Lung (tissue), 12 donors: Measurements from ENCODE around the gene SULT1E1. TPM values are rescaled to one million over a fixed set of nuclear protein-coding genes. Genes with fewer than 3 reads are reported as not detected.
A peak's percentile ranks its signal among the peaks of the same experiment; 100 is the strongest.
"Not testable (repeated sequence)": the region's sequence is repeated elsewhere in the genome, so short reads cannot be mapped to it uniquely, and the experiment has no call there.

ENCODE experiments used
- ATAC-seq: fragments of 200-7000 bp; cut with Tn5 transposase; one replicate; pipeline ENCODE4 v1.9.1; 2020; ENCODE audit warnings: moderate number of reproducible peaks; ENCODE audit not compliant: insufficient read depth, low FRiP score
- DNase-seq, 3 donors: peaks; one replicate each; pipeline ENCODE4 v3.0.0-alpha.2; 2013 to 2017
- H3K27ac ChIP-seq, 2 donors: one replicate each; pipeline ENCODE4 v1.5.1; 2013; ENCODE audit warnings: mild to moderate bottlenecking in 2 of 2, moderate library complexity in 2 of 2, control low read depth in 1 of 2, inconsistent platforms in 1 of 2, low read depth in 1 of 2, low read length in 1 of 2
- H3K27me3 ChIP-seq, 3 donors: one replicate each; pipeline ENCODE4 v1.5.1; 2013; ENCODE audit warnings: low read length in 2 of 3; ENCODE audit not compliant: control insufficient read depth in 3 of 3, insufficient read depth in 3 of 3
- H3K36me3 ChIP-seq, 4 donors: one replicate each; pipeline ENCODE4 v1.5.1; 2013; ENCODE audit warnings: low read length in 4 of 4, mild to moderate bottlenecking in 1 of 4, moderate library complexity in 1 of 4; ENCODE audit not compliant: control insufficient read depth in 4 of 4, insufficient read depth in 4 of 4
- H3K4me1 ChIP-seq, 5 donors: one replicate each; pipeline ENCODE4 v1.5.1; 2013; ENCODE audit warnings: low read length in 5 of 5, mild to moderate bottlenecking in 2 of 5, moderate library complexity in 1 of 5; ENCODE audit not compliant: control insufficient read depth in 5 of 5, insufficient read depth in 5 of 5
- H3K4me3 ChIP-seq: one replicate; pipeline ENCODE4 v1.5.1; 2013; ENCODE audit warnings: mild to moderate bottlenecking, control low read depth, moderate library complexity
- H3K9ac ChIP-seq, 2 donors: one replicate each; pipeline ENCODE4 v1.5.1; 2013; ENCODE audit warnings: low read length in 2 of 2, control low read depth in 1 of 2; ENCODE audit not compliant: insufficient read depth in 1 of 2
- H3K9me3 ChIP-seq, 4 donors: one replicate each; pipeline ENCODE4 v1.5.1; 2013; ENCODE audit warnings: low read length in 3 of 4, mild to moderate bottlenecking in 1 of 4, moderate library complexity in 1 of 4; ENCODE audit not compliant: control insufficient read depth in 4 of 4, insufficient read depth in 3 of 4
- WGBS, 2 donors: extraction: QIAGEN DNeasy Blood & Tissue Kit; methylation state at CpG; one replicate each; pipeline ENCODE4 v1.1.7; 2013; 5-methylcytosine and 5-hydroxymethylcytosine counted together
- polyA plus RNA-seq, 2 donors: library from polyadenylated mRNA; stranded (reverse); fragments of 200-250 nt; gene quantifications; one replicate each; pipeline ENCODE4 v1.2.1, GENCODE V29; 2013
- total RNA-seq, 2 donors: library from RNA; depleted of rRNA in 1 of 2; stranded (reverse); fragments of >200 nt in 1 of 2; gene quantifications; one replicate each; pipeline ENCODE4 v1.2.1, GENCODE V29; 2014 to 2021
- TF ChIP-seq, protein P1 (sequence below): IDR thresholded peaks from 2 replicates; pipeline ENCODE4 v1.5.1; 2012; ENCODE audit warnings: mild to moderate bottlenecking; ENCODE audit errors: control extremely low read depth, extremely low read depth
- donor health status: control.
- donor health status: control.
- donor health status: Bipolar disorder and iron deficiency.
- donor health status: healthy.
- donor health status: DM: yes; HTN: yes; CAD: no.

Gene SULT1E1
- total and polyA plus RNA-seq, 4 donors, result 0.39 to 146 (median 3.6) TPM

DNA sequence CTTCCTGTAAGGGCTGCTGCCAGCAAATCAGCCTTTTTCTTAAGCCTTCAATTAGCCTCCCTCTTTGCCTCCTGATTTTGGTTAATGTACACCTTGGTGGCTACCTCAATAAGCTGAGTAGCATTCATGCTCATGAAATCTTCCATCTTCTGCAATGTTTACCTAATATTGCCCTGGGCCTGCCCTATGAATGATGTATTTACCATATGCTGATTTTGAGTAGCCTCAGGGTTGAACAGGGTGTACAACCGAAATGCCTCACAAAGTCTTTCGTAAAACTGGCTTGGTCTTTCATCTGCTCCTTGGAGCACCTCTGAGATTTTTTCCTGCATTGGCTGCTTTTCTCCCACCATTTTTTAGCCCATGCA, 29.8 kb downstream of the SULT1E1 start:
- DNase-seq (no peak), ATAC-seq (no peak)
- Histone ChIP-seq H3K36me3 (peaks cover 0 to 5% (median 0%) of the 10 kb centered on the region in 4 donors), H3K27me3 (no peaks in the 10 kb centered on the region), H3K27ac (no peak overlapping the region), H3K9me3 (peaks cover 0 to 2% (median 0%) of the 10 kb centered on the region in 4 donors), H3K4me1 (peaks cover 0 to 37% (median 8%) of the 10 kb centered on the region in 5 donors), H3K4me3 (no peak overlapping the region), H3K9ac (no peak overlapping the region)
- TF ChIP-seq, protein P1, sequence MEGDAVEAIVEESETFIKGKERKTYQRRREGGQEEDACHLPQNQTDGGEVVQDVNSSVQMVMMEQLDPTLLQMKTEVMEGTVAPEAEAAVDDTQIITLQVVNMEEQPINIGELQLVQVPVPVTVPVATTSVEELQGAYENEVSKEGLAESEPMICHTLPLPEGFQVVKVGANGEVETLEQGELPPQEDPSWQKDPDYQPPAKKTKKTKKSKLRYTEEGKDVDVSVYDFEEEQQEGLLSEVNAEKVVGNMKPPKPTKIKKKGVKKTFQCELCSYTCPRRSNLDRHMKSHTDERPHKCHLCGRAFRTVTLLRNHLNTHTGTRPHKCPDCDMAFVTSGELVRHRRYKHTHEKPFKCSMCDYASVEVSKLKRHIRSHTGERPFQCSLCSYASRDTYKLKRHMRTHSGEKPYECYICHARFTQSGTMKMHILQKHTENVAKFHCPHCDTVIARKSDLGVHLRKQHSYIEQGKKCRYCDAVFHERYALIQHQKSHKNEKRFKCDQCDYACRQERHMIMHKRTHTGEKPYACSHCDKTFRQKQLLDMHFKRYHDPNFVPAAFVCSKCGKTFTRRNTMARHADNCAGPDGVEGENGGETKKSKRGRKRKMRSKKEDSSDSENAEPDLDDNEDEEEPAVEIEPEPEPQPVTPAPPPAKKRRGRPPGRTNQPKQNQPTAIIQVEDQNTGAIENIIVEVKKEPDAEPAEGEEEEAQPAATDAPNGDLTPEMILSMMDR, result no peak
- WGBS, 2 donors, result 81 to 96% methylated on average over 2 of the region's 2 CpGs

DNA sequence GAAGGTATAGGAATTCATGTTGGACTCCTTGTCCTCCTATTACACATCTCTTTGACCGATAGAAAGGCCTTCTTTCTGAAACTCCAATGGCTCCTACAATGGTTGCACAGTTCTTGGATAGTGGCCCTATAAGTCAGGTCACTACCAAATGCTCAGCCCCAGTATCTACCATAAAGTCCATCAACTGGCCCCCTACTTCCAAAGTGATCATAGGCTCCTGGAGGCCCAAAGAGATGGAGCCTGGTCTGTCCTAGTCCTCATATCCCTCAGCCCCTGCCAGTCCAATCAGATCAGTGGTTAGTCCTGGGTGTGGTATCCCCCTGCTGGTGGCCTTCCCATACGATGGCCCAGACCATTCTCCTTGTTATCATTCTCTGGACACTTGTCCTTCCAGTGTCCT, 30.3 kb downstream of the SULT1E1 start:
- Histone ChIP-seq H3K4me3 (no peak overlapping the region), H3K9me3 (peaks cover 0 to 2% (median 0%) of the 10 kb centered on the region in 4 donors), H3K36me3 (no peaks in the 10 kb centered on the region), H3K27me3 (no peaks in the 10 kb centered on the region), H3K27ac (no peak overlapping the region), H3K4me1 (peaks cover 0 to 37% (median 8%) of the 10 kb centered on the region in 5 donors), H3K9ac (no peak overlapping the region)
- ATAC-seq, result no peak
- TF ChIP-seq, protein P1, result no peak
- 91 to 94% methylated on average over 2 of the region's 2 CpGs for WGBS, 2 donors
- no peak for DNase-seq

- no peak for ATAC-seq
- Histone ChIP-seq H3K9ac (no peak overlapping the region), H3K4me3 (no peak overlapping the region), H3K27me3 (no peaks in the 10 kb centered on the region), H3K9me3 (peaks cover 0 to 2% (median 0%) of the 10 kb centered on the region in 4 donors), H3K27ac (no peak overlapping the region), H3K4me1 (peaks cover 0 to 37% (median 9%) of the 10 kb centered on the region in 5 donors), H3K36me3 (no peaks in the 10 kb centered on the region)
- TF ChIP-seq, protein P1, result no peak
- WGBS, 2 donors, result 72 to 90% methylated on average over 3 of the region's 3 CpGs
- DNase-seq, result peak in 2 of 3 donors; percentile 48 to 61
Observed at GRCh38 chr4:69828828-69829227, 31.1 kb downstream of the SULT1E1 start.

DNA sequence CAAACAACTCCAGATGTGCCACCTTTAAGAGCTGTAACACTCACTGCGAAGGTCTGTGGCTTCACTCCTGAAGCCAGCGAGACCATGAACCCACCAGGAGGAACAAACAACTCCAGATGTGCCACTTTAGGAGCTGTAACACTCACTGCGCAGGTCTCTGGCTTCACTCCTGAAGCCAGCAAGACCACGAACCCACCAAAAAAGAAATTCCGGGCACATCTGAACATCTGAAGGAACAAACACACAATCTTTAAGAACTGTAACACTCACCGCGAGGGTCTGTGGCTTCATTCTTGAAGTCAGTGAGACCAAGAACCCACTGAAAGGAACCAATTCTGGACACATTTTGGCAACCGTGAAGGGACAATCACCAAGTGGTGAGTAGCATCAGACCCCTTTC, 34.9 kb downstream of the SULT1E1 start:
- not testable (repeated sequence) for DNase-seq, H3K27ac ChIP-seq, H3K9ac ChIP-seq, H3K27me3 ChIP-seq, ATAC-seq, H3K9me3 ChIP-seq, H3K36me3 ChIP-seq, H3K4me3 ChIP-seq
- WGBS, 2 donors, result 59 to 70% methylated on average over 8 of the region's 8 CpGs
- peaks cover 0 to 11% (median 0%) of the 10 kb centered on the region in 5 donors for H3K4me1 ChIP-seq
